Memory B cell (primary cell): ENCODE measurements around the gene SULT4A1.
A peak's percentile ranks its signal among the peaks of the same experiment; 100 is the strongest.

Experiments used
- ATAC-seq: fragments of 150-1000 bp; cut with Tn5 transposase; 2 replicates; pipeline ENCODE4 v1.10.0; 2021; ENCODE audit warnings: low read depth, mild to moderate bottlenecking, moderate library complexity
- DNase-seq, 2 donors: peaks; one replicate each; pipeline ENCODE4 v3.0.0; 2022; ENCODE audit warnings: low spot score in 2 of 2
- H3K27ac Mint-ChIP-seq: one replicate; pipeline ENCODE4 v1.8.0; 2022; ENCODE audit warnings: mild to moderate bottlenecking, moderate library complexity, mixed read lengths
- H3K27me3 Mint-ChIP-seq: one replicate; pipeline ENCODE4 v1.8.0; 2022; ENCODE audit warnings: mixed read lengths
- H3K36me3 Mint-ChIP-seq: one replicate; pipeline ENCODE4 v1.8.0; 2022; ENCODE audit warnings: mild to moderate bottlenecking, mixed read lengths
- H3K4me1 Mint-ChIP-seq: one replicate; pipeline ENCODE4 v1.8.0; 2022; ENCODE audit warnings: mixed read lengths
- H3K4me3 Mint-ChIP-seq: one replicate; pipeline ENCODE4 v1.8.0; 2022; ENCODE audit warnings: mild to moderate bottlenecking, moderate library complexity, mixed read lengths
- H3K9me3 Mint-ChIP-seq: one replicate; pipeline ENCODE4 v1.8.0; 2022; ENCODE audit warnings: mixed read lengths

The SULT4A1 gene

GRCh38 chr22:43892183-43892894, 30.0 kb upstream of the SULT4A1 start:
- DNase-seq (no peak), ATAC-seq (no peak)
- Mint-ChIP-seq H3K36me3 (no peaks in the 10 kb centered on the region), H3K4me1 (no peaks in the 10 kb centered on the region), H3K4me3 (no peak overlapping the region), H3K27me3 (peaks cover 24% of the 10 kb centered on the region), H3K27ac (no peak overlapping the region), H3K9me3 (no peaks in the 10 kb centered on the region)

- no peak for DNase-seq
- no peaks in the 10 kb centered on the region for H3K9me3 Mint-ChIP-seq
- H3K4me1 Mint-ChIP-seq: no peaks in the 10 kb centered on the region
- no peak within 1 kb of the TSS for H3K27ac Mint-ChIP-seq
- H3K4me3 Mint-ChIP-seq: no peak within 1 kb of the TSS
- no peak for ATAC-seq
- peaks cover 26% of the 10 kb centered on the region for H3K27me3 Mint-ChIP-seq
- no peaks in the 10 kb centered on the region for H3K36me3 Mint-ChIP-seq
These were observed 29.3 kb upstream of the SULT4A1 start, which contains the start of gene PNPLA5 for GRCh38 chr22:43891360-43892182. Gene PNPLA5 (minus strand): TSS chr22:43892013. CDS start chr22:43891880, 133 bp downstream.

- no peak for ATAC-seq
- no peak overlapping the region for H3K4me3 Mint-ChIP-seq
- H3K27me3 Mint-ChIP-seq: peaks cover 26% of the 10 kb centered on the region
- no peaks in the 10 kb centered on the region for H3K4me1 Mint-ChIP-seq
- H3K27ac Mint-ChIP-seq: no peak overlapping the region
- no peaks in the 10 kb centered on the region for H3K36me3 Mint-ChIP-seq
- no peaks in the 10 kb centered on the region for H3K9me3 Mint-ChIP-seq
- DNase-seq: no peak
These were observed 28.6 kb upstream of the SULT4A1 start for GRCh38 chr22:43890901-43891331.

- H3K4me3 Mint-ChIP-seq: no peak overlapping the region
- no peak overlapping the region for H3K27ac Mint-ChIP-seq
- H3K9me3 Mint-ChIP-seq: peaks cover 4% of the 10 kb centered on the region
- H3K36me3 Mint-ChIP-seq: no peaks in the 10 kb centered on the region
- peaks cover 28% of the 10 kb centered on the region for H3K27me3 Mint-ChIP-seq
- peaks cover 5% of the 10 kb centered on the region for H3K4me1 Mint-ChIP-seq
- DNase-seq: no peak
- ATAC-seq: no peak
These were observed 27.5 kb upstream of the SULT4A1 start for GRCh38 chr22:43889860-43890253.

GRCh38 chr22:43889201-43889859, 27.0 kb upstream of the SULT4A1 start:
- no peak for ATAC-seq
- Mint-ChIP-seq H3K27ac (no peak overlapping the region), H3K36me3 (no peaks in the 10 kb centered on the region), H3K9me3 (peaks cover 4% of the 10 kb centered on the region), H3K27me3 (peaks cover 28% of the 10 kb centered on the region), H3K4me3 (no peak overlapping the region), H3K4me1 (peaks cover 10% of the 10 kb centered on the region)
- no peak for DNase-seq

GRCh38 chr22:43888740-43889139, 26.4 kb upstream of the SULT4A1 start:
- Mint-ChIP-seq H3K4me3 (no peak overlapping the region), H3K4me1 (peaks cover 10% of the 10 kb centered on the region), H3K27ac (no peak overlapping the region), H3K27me3 (peaks cover 27% of the 10 kb centered on the region), H3K9me3 (peaks cover 4% of the 10 kb centered on the region), H3K36me3 (no peaks in the 10 kb centered on the region)
- DNase-seq: no peak
- no peak for ATAC-seq

GRCh38 chr22:43887391-43887790, 25.1 kb upstream of the SULT4A1 start:
- Mint-ChIP-seq H3K4me3 (no peak overlapping the region), H3K27me3 (peaks cover 26% of the 10 kb centered on the region), H3K36me3 (no peaks in the 10 kb centered on the region), H3K27ac (no peak overlapping the region), H3K9me3 (peaks cover 4% of the 10 kb centered on the region), H3K4me1 (peaks cover 15% of the 10 kb centered on the region)
- ATAC-seq (no peak), DNase-seq (no peak)

GRCh38 chr22:43886231-43886630, 23.9 kb upstream of the SULT4A1 start:
- Mint-ChIP-seq H3K36me3 (no peaks in the 10 kb centered on the region), H3K27ac (no peak overlapping the region), H3K27me3 (peaks cover 21% of the 10 kb centered on the region), H3K4me3 (no peak overlapping the region), H3K9me3 (peaks cover 4% of the 10 kb centered on the region), H3K4me1 (peaks cover 15% of the 10 kb centered on the region)
- DNase-seq (no peak), ATAC-seq (no peak)

- DNase-seq (no peak), ATAC-seq (no peak)
- H3K4me3 Mint-ChIP-seq: no peak overlapping the region
- peaks cover 15% of the 10 kb centered on the region for H3K4me1 Mint-ChIP-seq
- no peaks in the 10 kb centered on the region for H3K36me3 Mint-ChIP-seq
- H3K9me3 Mint-ChIP-seq: peaks cover 4% of the 10 kb centered on the region
- no peak overlapping the region for H3K27ac Mint-ChIP-seq
- H3K27me3 Mint-ChIP-seq: peaks cover 24% of the 10 kb centered on the region
These were observed 23.5 kb upstream of the SULT4A1 start for GRCh38 chr22:43885786-43886185.

- H3K4me3 Mint-ChIP-seq: no peak overlapping the region
- H3K27me3 Mint-ChIP-seq: peaks cover 27% of the 10 kb centered on the region
- H3K27ac Mint-ChIP-seq: no peak overlapping the region
- H3K9me3 Mint-ChIP-seq: peaks cover 4% of the 10 kb centered on the region
- H3K36me3 Mint-ChIP-seq: no peaks in the 10 kb centered on the region
- H3K4me1 Mint-ChIP-seq: peaks cover 15% of the 10 kb centered on the region
- no peak for ATAC-seq
- no peak for DNase-seq
These were observed 23.0 kb upstream of the SULT4A1 start for GRCh38 chr22:43885319-43885671.

- ATAC-seq (peak; percentile 49), DNase-seq (peak; percentile 32 to 53)
- Mint-ChIP-seq H3K9me3 (peaks cover 4% of the 10 kb centered on the region), H3K4me3 (no peak overlapping the region), H3K36me3 (no peaks in the 10 kb centered on the region), H3K4me1 (peaks cover 15% of the 10 kb centered on the region), H3K27ac (no peak overlapping the region), H3K27me3 (peaks cover 29% of the 10 kb centered on the region)
These were observed 22.4 kb upstream of the SULT4A1 start for GRCh38 chr22:43884600-43885318.

- no peak overlapping the region for H3K4me3 Mint-ChIP-seq
- H3K9me3 Mint-ChIP-seq: peaks cover 4% of the 10 kb centered on the region
- peaks cover 15% of the 10 kb centered on the region for H3K4me1 Mint-ChIP-seq
- no peak for DNase-seq
- ATAC-seq: no peak
- peaks cover 30% of the 10 kb centered on the region for H3K27me3 Mint-ChIP-seq
- no peak overlapping the region for H3K27ac Mint-ChIP-seq
- H3K36me3 Mint-ChIP-seq: no peaks in the 10 kb centered on the region
These were observed 21.6 kb upstream of the SULT4A1 start for GRCh38 chr22:43883719-43884415.

- Mint-ChIP-seq H3K4me1 (peaks cover 15% of the 10 kb centered on the region), H3K27me3 (peaks cover 32% of the 10 kb centered on the region), H3K27ac (no peak overlapping the region), H3K9me3 (peaks cover 4% of the 10 kb centered on the region), H3K4me3 (no peak overlapping the region), H3K36me3 (no peaks in the 10 kb centered on the region)
- DNase-seq (peak; percentile 29 to 30), ATAC-seq (peak; percentile 69)
These were observed 20.8 kb upstream of the SULT4A1 start for GRCh38 chr22:43883012-43883661.
